Lung (tissue), 12 donors: ENCODE data around the gene RRAGC. TPM values are rescaled to one million over a fixed set of nuclear protein-coding genes. Genes with fewer than 3 reads are reported as not detected.

Source experiments
- ATAC-seq: fragments of 200-7000 bp; cut with Tn5 transposase; one replicate; pipeline ENCODE4 v1.9.1; 2020; ENCODE audit warnings: moderate number of reproducible peaks; ENCODE audit not compliant: insufficient read depth, low FRiP score
- DNase-seq, 3 donors: peaks; one replicate each; pipeline ENCODE4 v3.0.0-alpha.2; 2013 to 2017
- H3K27ac ChIP-seq, 2 donors: one replicate each; pipeline ENCODE4 v1.5.1; 2013; ENCODE audit warnings: mild to moderate bottlenecking in 2 of 2, moderate library complexity in 2 of 2, control low read depth in 1 of 2, inconsistent platforms in 1 of 2, low read depth in 1 of 2, low read length in 1 of 2
- H3K27me3 ChIP-seq, 3 donors: one replicate each; pipeline ENCODE4 v1.5.1; 2013; ENCODE audit warnings: low read length in 2 of 3; ENCODE audit not compliant: control insufficient read depth in 3 of 3, insufficient read depth in 3 of 3
- H3K36me3 ChIP-seq, 4 donors: one replicate each; pipeline ENCODE4 v1.5.1; 2013; ENCODE audit warnings: low read length in 4 of 4, mild to moderate bottlenecking in 1 of 4, moderate library complexity in 1 of 4; ENCODE audit not compliant: control insufficient read depth in 4 of 4, insufficient read depth in 4 of 4
- H3K4me1 ChIP-seq, 5 donors: one replicate each; pipeline ENCODE4 v1.5.1; 2013; ENCODE audit warnings: low read length in 5 of 5, mild to moderate bottlenecking in 2 of 5, moderate library complexity in 1 of 5; ENCODE audit not compliant: control insufficient read depth in 5 of 5, insufficient read depth in 5 of 5
- H3K4me3 ChIP-seq: one replicate; pipeline ENCODE4 v1.5.1; 2013; ENCODE audit warnings: mild to moderate bottlenecking, control low read depth, moderate library complexity
- H3K9ac ChIP-seq, 2 donors: one replicate each; pipeline ENCODE4 v1.5.1; 2013; ENCODE audit warnings: low read length in 2 of 2, control low read depth in 1 of 2; ENCODE audit not compliant: insufficient read depth in 1 of 2
- H3K9me3 ChIP-seq, 4 donors: one replicate each; pipeline ENCODE4 v1.5.1; 2013; ENCODE audit warnings: low read length in 3 of 4, mild to moderate bottlenecking in 1 of 4, moderate library complexity in 1 of 4; ENCODE audit not compliant: control insufficient read depth in 4 of 4, insufficient read depth in 3 of 4
- whole genome bisulfite sequencing, 2 donors: extraction: QIAGEN DNeasy Blood & Tissue Kit; methylation state at CpG; one replicate each; pipeline ENCODE4 v1.1.7; 2013; 5-methylcytosine and 5-hydroxymethylcytosine counted together
- polyA plus RNA-seq, 2 donors: library from polyadenylated mRNA; stranded (reverse); fragments of 200-250 nt; gene quantifications; one replicate each; pipeline ENCODE4 v1.2.1, GENCODE V29; 2013
- total RNA-seq, 2 donors: library from RNA; depleted of rRNA in 1 of 2; stranded (reverse); fragments of >200 nt in 1 of 2; gene quantifications; one replicate each; pipeline ENCODE4 v1.2.1, GENCODE V29; 2014 to 2021
- TF ChIP-seq, protein P1 (sequence below): IDR thresholded peaks from 2 replicates; pipeline ENCODE4 v1.5.1; 2012; ENCODE audit warnings: mild to moderate bottlenecking; ENCODE audit errors: control extremely low read depth, extremely low read depth
- donor health status: control.
- donor health status: control.
- donor health status: Bipolar disorder and iron deficiency.
- donor health status: healthy.
- donor health status: DM: yes; HTN: yes; CAD: no.

The RRAGC gene
- total and polyA plus RNA-seq, 4 donors = 13.0 to 32.1 (median 27.0) TPM

DNA sequence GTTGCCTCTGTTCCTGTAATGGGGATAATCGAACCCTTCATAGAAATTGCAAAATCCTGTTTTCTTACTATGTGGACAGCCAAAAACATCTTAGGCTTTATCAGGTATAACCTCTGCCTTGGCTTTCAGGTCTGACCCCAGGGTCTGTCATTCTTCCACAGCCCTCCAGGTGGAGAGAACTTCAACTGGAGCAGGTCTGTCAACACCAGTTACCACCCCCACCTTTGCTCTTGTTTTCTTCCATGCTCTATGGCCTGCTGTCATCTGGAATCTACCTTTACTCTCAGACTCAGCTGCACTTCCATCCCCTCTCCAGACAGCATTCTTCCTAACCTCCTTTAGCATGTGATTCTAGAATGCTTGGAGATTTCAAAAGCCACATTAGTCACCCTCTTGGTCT is 32.2 kb upstream of the RRAGC start:
- H3K4me1 ChIP-seq = no peaks in the 10 kb centered on the region
- no peaks in the 10 kb centered on the region for H3K9me3 ChIP-seq
- H3K4me3 ChIP-seq = no peak overlapping the region
- no peak for ATAC-seq
- TF ChIP-seq, protein P1, sequence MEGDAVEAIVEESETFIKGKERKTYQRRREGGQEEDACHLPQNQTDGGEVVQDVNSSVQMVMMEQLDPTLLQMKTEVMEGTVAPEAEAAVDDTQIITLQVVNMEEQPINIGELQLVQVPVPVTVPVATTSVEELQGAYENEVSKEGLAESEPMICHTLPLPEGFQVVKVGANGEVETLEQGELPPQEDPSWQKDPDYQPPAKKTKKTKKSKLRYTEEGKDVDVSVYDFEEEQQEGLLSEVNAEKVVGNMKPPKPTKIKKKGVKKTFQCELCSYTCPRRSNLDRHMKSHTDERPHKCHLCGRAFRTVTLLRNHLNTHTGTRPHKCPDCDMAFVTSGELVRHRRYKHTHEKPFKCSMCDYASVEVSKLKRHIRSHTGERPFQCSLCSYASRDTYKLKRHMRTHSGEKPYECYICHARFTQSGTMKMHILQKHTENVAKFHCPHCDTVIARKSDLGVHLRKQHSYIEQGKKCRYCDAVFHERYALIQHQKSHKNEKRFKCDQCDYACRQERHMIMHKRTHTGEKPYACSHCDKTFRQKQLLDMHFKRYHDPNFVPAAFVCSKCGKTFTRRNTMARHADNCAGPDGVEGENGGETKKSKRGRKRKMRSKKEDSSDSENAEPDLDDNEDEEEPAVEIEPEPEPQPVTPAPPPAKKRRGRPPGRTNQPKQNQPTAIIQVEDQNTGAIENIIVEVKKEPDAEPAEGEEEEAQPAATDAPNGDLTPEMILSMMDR = no peak
- no peak for DNase-seq
- no peak overlapping the region for H3K27ac ChIP-seq
- no peak overlapping the region for H3K9ac ChIP-seq
- H3K36me3 ChIP-seq = peaks cover 0 to 2% (median under 1%) of the 10 kb centered on the region in 4 donors
- 83 to 89% methylated on average over 1 of the region's 1 CpG for WGBS, 2 donors
- no peaks in the 10 kb centered on the region for H3K27me3 ChIP-seq

GRCh38 chr1:38889589-38889988 is 30.0 kb upstream of the RRAGC start:
- Histone ChIP-seq H3K4me3 (no peak overlapping the region), H3K9ac (no peak overlapping the region), H3K9me3 (no peaks in the 10 kb centered on the region), H3K27ac (no peak overlapping the region), H3K36me3 (peaks cover 0 to 2% (median under 1%) of the 10 kb centered on the region in 4 donors), H3K4me1 (no peaks in the 10 kb centered on the region), H3K27me3 (no peaks in the 10 kb centered on the region)
- ATAC-seq (no peak), DNase-seq (no peak)
- TF ChIP-seq, protein P1 = no peak
- WGBS, 2 donors = 75 to 88% methylated on average over 5 of the region's 5 CpGs

DNA sequence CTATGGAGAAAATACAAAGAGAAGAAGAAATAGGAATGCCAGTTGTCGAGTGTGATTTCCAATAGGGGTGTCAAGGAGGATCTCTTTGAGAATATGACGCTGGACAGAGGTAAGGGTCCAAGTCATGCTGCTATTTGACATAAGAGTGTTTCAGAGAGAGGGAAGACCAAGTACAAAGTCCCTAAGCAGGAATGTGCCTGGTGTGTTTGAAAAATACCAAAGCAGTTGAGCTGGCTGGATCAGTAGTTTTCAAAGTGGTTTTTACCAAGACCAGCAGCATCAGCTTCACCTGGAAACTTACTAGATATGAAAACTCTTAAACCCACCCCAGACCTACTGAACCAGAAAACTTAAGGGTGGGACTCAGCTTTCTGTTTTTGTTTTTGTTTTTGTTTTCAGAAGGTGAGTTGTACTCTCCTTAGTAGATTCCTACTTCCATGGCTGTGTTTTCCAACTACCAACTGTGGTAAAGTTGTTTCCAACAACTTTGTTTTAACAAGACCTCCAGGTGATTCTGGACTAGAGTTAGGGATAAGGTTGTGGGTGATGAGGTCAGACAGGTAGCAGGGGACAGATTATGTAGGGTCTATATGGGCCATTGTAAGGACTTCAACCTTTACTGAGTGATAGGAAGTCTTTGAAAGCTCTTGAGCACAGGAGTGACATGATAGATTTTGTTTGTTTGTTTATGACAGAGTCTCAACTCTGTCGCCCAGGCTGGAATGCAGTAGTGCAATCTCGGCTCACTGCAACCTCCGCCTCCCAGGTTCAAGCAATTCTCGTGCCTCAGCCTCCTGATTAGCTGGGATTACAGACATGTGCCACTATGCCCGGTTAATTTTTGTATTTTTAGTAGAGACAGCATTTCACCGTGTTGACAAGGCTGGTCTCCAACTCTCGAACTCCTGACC is 29.1 kb upstream of the RRAGC start:
- no peaks in the 10 kb centered on the region for H3K27me3 ChIP-seq
- H3K36me3 ChIP-seq = peaks cover 0 to 2% (median under 1%) of the 10 kb centered on the region in 4 donors
- no peaks in the 10 kb centered on the region for H3K4me1 ChIP-seq
- H3K9me3 ChIP-seq = no peaks in the 10 kb centered on the region
- no peak overlapping the region for H3K27ac ChIP-seq
- no peak overlapping the region for H3K9ac ChIP-seq
- no peak overlapping the region for H3K4me3 ChIP-seq
- DNase-seq (no peak), ATAC-seq (no peak)
- TF ChIP-seq, protein P1 = no peak
- 88 to 92% methylated on average over 9 of the region's 9 CpGs for WGBS, 2 donors
